HG03025 (cell line): ENCODE measurements around the gene MESP2.

Source experiments
- ATAC-seq: cut with Tn5 transposase; IDR thresholded peaks from one replicate; pipeline ENCODE4 v1.9.1; 2021; ENCODE audit warnings: mild to moderate bottlenecking, moderate library complexity; ENCODE audit not compliant: unreplicated experiment, low FRiP score

MESP2 gene, protein sequence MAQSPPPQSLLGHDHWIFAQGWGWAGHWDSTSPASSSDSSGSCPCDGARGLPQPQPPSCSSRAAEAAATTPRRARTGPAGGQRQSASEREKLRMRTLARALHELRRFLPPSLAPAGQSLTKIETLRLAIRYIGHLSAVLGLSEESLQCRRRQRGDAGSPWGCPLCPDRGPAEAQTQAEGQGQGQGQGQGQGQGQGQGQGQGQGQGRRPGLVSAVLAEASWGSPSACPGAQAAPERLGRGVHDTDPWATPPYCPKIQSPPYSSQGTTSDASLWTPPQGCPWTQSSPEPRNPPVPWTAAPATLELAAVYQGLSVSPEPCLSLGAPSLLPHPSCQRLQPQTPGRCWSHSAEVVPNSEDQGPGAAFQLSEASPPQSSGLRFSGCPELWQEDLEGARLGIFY

GRCh38 chr15:89776274-89777072 is at the start of gene MESP2:
Gene MESP2 (plus strand): TSS chr15:89776332. CDS start chr15:89776358, 26 bp downstream.
- ATAC-seq: no peak

DNA sequence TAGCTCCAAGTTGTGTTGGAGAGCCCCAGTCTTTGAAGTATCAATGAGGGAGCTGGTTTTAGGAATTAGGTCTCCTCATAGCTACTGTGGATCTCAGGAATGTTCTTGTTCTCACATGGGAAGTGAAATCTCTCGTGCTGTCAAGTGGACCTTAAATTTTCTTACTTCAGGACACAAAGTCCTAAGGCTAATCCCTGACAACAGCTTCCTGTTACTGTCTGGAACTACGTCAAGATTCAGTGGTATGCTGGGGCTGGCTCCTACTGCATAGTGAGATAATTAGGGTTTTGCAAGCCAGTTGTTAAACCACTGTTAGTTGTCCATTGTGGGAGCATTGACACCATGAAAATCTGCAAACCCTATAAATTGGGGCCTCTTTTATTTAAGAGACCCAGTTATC is 47.9 kb upstream of the MESP2 start:
- ATAC-seq: no peak

DNA sequence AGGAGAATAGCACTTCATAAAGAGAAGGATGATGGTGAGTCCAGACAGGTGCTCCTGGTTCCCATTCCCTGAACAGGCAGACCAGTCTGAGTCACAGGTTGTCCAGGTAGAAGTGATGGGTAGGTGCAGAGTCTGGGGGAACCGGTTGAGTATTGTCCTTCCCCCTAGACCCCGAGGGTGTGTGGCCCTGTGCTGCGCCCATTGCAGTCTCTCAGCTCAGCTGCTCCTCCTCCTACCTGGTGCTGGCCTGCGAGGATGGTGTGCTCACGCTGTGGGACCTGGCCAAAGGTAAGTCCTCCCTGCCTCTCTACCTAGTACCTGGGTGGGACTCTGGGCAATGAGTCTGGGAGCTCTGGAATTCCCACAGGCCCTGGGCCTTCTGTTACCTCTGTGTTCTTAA is 44.9 kb upstream of the MESP2 start:
- no peak for ATAC-seq

DNA sequence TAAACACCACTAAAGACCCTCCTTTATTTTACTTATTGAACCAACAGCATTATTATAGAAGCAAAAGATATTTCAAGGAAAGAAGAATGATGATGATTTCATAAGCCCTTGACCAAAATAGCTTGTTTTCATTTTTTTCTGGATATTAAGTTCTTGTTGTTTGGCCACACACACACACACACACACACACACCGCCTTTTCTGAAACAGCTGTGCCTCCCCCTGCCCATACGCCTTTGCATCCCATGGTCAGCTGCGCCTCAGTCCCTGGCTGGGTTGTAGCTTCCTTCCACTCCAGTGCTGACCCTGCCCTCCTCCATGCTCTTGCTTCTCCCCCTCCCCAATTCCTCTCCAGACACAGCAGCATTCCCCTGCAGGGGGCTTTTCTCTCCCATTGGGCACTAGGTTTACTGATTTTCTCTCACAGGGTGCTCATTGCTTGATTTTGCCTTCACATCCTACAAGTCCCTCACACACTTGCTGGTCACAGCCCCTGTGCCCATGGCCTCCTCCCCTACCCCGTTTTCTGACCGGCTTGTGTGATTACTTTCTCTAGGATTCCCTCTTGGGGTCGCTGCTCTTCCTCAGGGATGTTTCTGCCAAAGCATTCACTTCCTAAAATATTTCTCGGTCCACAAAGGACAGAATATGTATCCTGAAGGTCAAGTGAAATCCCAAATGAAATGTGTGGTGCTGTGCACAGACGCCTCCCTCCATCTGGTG is 43.5 kb upstream of the MESP2 start:
- ATAC-seq: no peak

DNA sequence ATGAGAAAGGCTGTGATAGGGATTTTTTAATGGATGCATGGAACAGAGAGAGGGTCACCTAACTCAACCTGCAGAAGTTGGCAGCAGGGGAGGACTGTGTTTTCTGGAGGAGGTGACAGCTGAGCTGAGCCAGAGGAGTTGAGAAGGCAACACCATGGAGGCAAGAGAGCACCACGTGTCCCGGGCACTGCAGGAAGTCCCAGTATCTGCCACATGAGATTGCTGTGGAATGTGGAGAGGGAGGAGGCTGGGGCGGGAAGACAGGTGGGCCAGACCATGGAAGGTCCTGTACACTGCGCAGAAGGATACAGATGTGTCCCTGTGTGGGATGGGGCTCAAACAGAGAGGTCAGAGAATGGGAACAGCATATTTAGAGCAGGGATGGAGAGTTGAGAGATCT is 40.4 kb upstream of the MESP2 start:
- ATAC-seq: no peak

DNA sequence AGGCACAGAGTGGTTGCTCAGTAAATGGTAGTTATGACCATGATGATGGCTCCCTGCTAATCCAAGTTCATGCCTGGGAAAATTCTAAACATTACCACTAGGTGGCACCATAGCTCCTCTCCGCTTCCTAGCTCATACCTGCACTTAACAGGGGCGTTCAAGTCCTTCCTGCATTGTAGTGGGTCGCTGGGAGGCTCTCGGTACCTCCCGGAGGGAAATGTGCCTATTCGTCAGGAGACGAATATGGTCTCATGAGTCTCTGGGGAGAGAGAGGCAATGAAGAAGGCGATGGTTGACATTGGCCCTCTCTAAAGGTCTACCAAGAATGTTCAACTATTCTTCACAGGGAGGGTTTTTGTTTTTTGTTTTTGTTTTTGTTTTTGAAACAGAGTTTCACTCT is 36.0 kb upstream of the MESP2 start:
- no peak for ATAC-seq

DNA sequence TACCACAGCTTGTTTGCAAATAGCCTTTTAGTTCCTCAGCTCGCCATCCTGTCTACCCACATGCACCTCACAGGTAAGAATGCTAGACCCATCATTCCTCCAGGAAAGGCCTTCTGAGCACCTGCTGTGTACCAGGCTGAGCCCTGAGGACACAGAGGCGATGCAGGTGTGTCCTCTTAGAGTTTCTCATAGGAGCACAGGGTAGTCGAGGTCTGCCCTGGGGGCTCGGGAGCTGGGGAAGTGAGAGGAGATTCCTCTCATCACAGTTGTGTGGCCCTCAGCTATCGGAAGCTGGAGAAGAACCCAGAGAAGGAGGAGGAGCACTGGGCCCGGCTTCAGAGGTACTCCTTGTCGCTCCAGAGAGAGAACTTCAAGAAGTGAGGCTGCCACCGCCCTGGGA is 33.1 kb upstream of the MESP2 start:
- no peak for ATAC-seq

DNA sequence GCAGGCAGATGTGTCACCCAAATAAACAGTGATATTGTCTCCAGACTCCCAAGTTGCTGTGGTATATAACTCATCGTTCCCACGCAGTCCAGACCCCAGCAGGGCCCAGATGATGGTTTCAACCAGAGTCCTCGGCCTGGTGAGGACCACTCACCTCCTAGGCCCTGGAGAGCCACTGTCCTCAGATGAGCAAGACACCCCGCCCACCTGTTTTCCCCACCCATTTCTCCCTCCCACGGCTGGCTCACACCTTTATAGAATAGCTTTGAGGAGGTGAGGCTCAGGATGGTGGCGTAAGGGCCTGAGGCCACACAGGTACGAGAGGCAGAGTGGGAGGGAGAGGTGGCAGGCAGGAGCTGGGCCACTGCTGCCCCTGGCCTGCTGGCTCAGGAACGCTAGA is 32.5 kb upstream of the MESP2 start:
- ATAC-seq: no peak

DNA sequence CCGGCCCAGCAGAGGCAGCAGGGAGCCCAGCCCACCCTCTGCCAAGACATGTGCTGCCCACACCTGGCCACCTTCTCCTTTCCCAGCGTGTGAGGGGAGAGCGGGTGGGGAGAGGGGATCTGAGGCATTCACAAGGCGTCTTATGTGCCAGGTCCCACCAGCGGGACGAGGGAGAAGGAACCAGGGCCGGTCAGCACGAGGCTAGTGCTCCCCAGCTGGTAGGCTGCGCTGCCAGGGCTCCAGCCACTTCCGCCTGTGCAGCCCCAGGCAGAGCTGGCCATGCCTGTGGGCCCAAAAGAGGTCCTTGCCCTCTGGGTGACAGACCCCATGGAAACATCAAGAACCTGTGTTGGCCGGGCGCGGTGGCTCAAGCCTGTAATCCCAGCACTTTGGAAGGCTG is 31.0 kb upstream of the MESP2 start:
- ATAC-seq: no peak

DNA sequence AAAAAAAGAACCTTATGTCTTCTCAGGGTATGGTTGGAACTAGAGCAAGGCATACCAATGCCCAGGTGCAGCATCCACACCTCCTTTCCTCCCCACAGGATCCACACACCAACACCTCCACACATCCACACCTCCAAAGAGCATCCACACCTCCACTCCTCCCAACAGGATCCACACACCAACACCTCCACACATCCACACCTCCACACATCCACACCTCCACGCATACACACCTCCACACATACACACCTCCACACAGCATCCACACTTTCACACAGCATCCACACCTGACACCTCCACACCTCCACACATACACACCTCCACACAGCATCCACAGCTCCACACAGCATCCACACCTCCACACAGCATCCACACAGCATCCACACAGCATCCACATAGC is 30.4 kb upstream of the MESP2 start:
- ATAC-seq: no peak

DNA sequence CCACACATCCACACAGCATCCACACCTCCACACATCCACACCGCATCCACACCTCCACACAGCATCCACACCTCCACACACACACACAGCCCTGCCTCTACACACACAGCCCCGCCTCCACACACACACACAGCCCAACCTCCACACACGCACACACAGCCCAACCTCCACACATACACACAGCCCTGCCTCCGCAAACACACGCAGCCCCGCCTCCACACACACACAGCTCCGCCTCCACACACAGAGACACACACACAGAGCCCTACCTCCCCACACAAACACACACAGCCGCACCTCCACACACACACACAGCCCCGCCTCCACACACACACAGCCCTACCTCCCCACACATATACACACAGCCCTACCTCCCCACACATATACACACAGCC is 29.7 kb upstream of the MESP2 start:
- ATAC-seq: no peak

DNA sequence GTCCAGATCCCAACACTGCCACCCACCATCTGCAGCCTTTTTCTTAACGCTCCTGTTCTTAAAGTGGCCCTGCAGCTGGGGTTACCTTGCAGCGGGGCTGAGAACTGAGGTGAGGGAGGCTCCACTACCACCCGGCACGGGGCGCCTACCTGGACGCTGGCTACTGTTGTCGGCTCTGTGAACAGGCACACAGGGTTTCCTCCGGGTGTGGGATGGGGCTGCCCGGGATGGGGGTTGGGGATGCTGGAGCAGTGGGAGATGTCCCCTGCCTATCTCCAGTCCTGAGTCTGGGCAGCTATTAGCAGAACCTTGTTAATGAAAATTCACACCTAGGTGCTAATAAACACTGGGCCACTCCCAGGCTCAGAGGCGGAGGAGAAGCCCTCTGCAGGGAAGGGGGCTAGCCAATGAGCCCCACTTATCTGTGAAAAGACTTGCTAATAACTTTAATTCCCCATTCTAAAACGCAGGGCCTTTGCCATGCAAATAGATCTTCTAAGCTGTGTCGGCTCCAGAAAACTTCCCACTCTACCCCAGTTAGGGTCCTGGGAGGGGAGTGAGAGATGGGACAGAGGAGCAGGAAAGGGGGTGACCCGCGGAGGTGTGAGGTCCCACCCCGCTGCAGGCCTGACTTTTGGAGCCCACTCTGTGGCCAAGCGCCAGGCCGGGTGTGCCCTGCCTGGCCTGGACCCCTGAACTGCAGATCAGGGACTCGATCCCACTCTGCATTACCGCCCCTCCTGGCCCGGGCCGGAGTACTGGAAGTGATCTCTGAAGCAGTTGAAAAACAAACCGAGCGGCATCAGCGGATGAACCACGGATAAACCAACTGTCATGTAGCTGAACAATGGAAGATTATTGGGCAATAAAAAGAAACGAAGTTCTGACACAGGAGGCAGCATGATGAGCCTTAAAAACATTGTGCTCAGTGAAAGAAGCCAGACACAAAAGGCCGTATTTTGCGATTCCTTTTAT is 28.1 kb upstream of the MESP2 start:
- ATAC-seq: no peak

- no peak for ATAC-seq
Measured at GRCh38 chr15:89749054-89749453, 27.1 kb upstream of the MESP2 start.

- no peak for ATAC-seq
Measured at GRCh38 chr15:89749526-89749925, 26.6 kb upstream of the MESP2 start.

GRCh38 chr15:89749951-89750559 is 26.1 kb upstream of the MESP2 start:
- no peak for ATAC-seq

DNA sequence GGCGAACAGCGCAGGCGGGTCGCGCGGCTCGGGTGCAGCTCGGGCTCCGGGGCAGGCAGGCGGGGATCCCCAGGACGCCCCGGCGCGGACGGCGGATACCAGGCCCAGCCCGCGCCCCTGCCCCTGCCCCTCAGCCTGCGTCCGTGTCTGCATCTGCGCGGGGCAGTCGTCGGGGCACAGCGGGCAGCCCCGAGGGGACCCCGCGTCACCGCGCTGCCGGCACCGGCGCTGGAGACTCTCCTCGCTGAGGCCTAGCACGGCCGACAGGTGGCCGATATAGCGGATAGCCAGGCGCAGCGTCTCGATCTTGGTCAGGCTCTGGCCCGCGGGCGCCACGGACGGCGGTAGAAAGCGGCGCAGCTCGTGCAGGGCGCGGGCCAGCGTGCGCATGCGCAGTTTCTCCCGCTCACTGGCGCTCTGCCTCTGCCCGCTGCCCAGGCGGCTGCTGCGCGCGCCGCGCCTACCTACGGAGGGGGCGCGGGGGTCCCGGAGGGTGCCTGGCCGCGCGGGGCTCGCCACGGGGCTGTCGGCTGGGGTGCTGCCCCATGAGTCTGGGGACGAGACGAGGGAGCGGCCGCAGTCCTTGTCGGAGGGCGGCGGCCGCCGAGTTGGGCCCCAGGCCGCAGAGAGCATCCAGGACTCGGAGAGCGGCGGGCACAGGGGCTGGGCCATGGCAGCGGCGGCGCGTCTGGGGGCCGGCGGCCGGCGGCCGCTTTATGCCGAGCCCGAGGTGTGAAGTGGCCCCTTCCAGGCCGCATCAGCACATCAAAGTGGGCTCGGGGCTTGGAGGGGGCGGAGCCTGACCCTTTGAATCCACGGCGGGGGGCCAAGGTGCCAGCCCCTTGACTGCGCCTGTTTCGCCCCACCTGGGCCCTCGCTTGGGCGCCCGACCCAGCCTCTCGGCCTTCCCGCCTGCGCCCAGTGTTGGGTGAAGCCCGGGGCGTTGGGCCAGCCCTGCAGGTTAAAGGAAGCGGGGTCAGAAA is 25.3 kb upstream of the MESP2 start, which contains the start of gene MESP1:
Gene MESP1 (minus strand): TSS at position 690 of the 983 bp plus-strand sequence. CDS start 18 bp downstream, at position 672.
- ATAC-seq: peak; percentile 83

GRCh38 chr15:89751748-89752147 is 24.4 kb upstream of the MESP2 start:
- no peak for ATAC-seq

GRCh38 chr15:89753855-89754254 is 22.3 kb upstream of the MESP2 start:
- ATAC-seq: no peak
